HG03039 (cell line): ENCODE measurements around the gene IQSEC2.

Experiments
- ATAC-seq: cut with Tn5 transposase; IDR thresholded peaks from one replicate; pipeline ENCODE4 v1.9.1; 2021; ENCODE audit warnings: mild to moderate bottlenecking, moderate library complexity; ENCODE audit not compliant: unreplicated experiment

IQSEC2 gene

DNA sequence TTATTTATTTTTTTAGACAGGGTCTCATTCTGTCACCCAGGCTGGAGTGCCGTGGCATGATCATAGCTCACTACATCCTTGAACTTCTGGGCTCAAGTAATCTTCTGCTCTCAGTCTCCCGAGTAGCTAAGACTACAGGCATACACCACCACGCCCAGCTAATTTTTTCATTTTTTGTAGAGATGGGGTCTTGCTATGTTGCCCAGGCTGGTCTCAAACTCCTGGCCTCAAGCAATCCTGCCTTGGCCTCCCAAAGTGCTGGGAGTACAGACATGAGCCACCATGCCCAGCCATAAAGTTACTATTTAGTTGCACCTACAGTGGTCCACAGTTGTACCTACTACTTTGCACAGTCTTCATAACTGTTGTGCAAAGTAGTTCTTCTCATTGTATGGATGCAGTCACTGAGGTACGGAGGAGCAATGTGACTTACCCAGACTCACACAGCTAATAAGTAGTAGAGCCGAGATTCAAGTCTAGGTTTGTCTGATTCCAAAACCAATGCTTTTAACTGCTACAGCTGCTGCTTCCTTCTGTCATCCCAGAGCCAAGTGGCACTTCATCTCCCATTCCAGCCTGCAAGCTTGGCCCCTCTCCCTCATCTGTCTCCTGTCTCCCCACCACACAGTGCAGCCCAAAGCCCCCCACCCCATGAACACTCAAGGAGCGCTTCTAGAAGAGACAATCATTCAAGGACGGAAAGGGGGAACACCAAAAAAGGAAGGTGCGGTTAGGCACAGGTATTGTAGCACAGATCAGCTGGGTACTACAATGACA, 24.0 kb upstream of the IQSEC2 start:
- ATAC-seq = no peak

DNA sequence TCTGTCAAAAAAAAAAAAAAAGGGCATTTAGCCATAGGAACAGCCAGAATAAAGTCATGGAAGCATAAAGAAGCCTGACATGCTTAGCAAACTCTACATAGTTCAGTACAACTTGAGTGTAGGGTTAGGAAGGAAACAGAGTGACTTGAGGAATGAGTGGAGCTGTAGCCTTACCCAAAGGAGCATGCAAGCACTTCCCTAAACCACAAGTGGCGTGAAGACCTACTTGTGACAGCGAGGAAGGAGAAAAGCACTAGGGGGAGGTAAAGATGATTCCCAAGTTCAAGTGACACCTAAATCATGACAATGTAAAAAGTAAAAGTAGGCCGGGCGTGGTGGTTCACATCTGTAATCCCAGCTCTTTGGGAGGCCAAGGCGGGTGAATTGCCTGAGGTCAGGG, 21.8 kb upstream of the IQSEC2 start:
- ATAC-seq = no peak

DNA sequence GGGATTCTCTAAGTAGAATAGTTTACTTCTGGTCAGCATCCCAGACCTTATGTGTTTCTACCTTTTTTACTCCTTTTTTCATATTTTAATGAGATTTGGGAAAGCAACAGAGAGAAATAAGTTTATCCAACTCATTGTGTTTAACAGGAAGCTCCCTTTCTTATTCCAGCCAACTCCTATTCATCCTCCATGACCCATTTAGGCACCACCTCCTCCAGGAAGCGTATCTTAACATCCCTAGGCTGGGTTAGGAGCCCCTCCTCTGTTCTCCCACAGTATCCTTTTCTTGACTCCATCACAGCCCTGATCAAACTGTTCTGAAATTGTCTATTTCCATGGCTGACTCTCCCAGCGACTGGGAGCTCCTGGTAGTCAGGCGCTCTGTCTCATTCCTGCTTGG, 18.8 kb upstream of the IQSEC2 start:
- no peak for ATAC-seq

DNA sequence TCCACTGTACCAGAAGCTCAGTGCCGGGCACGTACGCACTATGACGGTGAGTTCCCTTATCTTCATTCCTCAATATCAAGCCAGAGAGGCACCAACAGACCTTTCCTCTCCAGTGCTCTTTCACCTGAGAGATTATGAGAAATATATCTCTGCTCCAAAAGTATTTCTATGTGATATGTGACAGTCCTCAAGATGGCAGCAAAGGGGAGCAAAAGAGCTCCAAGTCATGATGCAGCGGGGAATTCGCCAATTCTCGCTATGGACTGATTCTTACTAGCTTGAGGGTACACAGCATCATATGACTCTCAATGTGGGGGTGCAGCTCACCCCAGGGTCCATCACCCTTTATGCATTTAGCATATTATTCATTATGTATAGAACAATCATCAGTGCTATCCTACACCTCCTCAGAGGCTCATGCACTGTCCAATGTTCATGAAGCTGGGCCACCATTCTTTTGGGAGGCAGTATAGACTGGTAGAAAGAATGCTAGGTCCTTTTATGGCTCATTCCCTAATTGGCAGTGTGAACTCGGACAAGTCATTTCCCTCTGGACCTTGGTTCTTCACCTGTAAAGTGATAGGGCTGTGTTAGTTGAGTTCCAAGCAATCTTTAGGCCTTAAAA, 12.8 kb upstream of the IQSEC2 start:
- no peak for ATAC-seq

- no peak for ATAC-seq
Measured at GRCh38 chrX:53291596-53291995, 10.2 kb upstream of the IQSEC2 start.

DNA sequence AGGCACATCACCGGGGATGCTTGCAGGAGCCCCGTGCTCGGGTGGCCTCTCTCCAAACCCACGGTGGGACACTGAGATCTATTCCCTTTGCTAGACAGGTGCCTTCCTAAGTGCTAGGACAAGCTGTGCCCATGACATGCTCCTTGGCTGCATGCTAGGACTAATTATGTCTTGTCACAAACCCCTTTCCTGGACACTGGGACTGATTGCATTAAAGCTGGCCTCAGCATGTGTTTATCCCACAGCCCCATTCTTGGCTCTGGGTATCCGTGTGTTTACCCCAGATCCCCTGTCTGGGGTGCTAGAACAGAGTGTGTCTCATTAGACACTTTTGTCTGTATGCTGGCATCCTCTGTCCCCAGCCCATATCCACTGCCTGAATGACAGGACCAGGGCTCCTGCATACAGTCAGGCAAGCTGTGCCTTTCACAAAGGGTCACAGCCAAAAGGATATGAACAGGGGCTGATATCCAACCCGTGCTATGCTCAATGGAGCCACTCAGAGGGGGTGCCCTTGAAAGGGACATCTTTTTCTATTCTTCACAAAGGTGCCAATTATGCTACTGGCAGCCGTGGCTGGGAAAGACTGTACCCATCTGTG, 9.2 kb upstream of the IQSEC2 start:
- no peak for ATAC-seq

DNA sequence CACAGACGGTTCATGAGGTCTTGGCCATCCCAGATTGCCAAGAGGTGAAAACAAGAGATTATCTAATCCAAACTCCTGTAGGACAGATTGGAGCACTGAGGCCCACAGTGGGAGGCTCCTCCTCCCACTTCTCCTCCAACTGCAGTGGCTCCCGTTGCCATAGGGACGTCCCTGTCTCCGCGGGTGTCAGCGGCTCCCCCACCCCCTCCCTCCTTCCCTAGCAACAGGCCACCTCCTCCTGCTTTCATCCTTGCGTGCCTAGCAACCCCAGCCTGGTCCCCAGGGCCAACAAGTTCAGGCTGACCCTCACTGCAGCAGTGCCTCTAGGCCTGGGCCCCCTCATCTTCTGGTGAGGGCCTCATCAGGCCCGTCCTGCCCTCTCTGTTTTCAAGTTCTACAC, 6.8 kb upstream of the IQSEC2 start:
- ATAC-seq = no peak

GRCh38 chrX:53287493-53288138, 6.2 kb upstream of the IQSEC2 start:
- ATAC-seq = no peak

GRCh38 chrX:53286171-53286570, 4.8 kb upstream of the IQSEC2 start:
- ATAC-seq = no peak

DNA sequence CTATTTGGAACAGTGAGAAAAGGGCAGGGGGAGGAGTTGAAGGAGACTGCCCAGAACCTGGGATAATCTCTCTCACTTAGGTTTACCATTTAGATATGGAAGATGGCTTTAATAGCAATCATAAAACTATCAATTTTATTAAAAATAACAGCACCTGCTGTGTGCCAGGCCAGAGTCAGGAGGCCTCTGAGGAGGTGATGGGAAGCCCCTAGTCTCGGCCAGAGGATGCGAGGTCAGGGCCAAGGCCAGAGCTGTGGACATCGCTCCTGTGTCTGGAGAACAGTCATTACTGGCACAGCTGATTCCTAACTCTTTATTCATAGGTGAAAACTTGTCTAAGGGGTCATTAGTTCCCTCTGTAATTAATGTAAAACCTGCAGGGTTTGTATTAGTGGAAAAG, 4.2 kb upstream of the IQSEC2 start:
- no peak for ATAC-seq

DNA sequence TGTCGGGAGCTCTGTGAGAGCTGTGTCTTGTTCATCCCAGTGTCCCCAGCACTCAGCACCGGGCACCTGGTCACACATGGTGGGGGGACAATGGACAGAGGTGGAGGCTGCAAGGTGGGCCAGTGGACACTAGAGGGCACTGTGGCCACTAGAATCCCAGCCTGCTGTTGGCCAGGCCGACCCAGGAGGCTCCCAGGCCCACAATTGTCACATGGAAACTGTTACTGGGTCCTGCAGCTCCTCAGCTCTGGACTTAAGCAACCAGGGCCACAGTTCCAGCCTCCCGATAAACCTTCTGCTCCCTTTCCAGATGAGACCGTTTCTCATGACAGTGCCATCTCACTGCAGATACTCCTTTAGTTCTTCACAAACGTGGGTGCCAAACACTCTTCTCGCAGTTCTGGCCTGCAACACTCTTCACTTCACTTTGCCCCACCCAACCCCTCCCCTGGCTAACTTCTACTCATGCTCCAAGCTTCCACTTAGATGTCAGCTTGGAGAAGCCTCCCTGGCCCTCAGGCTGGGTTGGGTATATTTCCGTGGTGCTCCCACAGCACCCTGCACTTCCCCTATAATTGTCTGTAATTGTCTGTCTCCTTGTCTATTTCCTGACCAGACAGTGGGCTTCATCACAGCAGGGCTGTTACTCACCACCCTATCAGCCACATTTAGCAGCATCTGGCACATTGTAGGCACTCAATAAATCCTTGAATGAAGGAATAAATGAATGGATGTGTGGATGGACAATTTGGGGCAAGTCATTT, 3.5 kb upstream of the IQSEC2 start:
- no peak for ATAC-seq

DNA sequence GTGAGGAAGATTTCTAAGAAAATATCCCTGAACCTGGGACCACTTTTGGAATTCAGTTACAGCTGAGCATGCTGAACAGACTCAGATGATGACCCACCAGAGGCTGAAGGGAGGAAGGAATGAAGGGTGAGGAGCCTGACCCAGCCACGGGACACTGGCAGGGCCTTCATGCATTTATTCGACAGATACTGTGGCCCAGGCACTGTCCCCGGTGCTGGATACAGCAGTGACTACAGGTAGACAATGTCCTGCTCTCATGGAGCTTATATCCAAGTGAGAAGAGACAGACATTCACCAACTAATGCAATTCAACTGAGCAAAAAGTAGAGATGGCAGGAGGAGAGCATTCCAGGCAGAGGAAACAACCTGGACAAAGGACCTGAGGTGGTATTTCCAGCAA, 2.2 kb upstream of the IQSEC2 start:
- no peak for ATAC-seq

DNA sequence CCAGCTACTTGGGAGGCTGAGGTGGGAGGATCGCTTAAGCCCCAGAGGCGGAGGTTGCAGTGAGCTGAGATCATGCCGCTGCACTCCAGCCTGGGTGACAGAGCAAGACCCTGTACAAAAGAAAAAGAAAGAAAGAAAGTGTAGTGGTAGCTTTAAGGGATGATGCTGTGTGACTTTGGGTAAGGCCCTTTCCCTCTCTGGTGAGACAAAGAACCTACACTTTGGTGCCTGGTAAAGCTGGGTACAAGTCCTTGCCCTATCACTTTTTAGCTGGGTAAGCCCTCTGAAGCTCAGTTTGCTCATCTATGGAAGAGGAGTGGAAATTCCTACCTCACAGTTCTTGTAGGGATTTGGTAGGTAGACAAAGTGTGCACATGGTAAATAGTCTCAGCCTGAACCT, 1.7 kb upstream of the IQSEC2 start:
- ATAC-seq = no peak

- no peak for ATAC-seq
Measured at GRCh38 chrX:53281963-53282695, 745 bp upstream of the IQSEC2 start.

DNA sequence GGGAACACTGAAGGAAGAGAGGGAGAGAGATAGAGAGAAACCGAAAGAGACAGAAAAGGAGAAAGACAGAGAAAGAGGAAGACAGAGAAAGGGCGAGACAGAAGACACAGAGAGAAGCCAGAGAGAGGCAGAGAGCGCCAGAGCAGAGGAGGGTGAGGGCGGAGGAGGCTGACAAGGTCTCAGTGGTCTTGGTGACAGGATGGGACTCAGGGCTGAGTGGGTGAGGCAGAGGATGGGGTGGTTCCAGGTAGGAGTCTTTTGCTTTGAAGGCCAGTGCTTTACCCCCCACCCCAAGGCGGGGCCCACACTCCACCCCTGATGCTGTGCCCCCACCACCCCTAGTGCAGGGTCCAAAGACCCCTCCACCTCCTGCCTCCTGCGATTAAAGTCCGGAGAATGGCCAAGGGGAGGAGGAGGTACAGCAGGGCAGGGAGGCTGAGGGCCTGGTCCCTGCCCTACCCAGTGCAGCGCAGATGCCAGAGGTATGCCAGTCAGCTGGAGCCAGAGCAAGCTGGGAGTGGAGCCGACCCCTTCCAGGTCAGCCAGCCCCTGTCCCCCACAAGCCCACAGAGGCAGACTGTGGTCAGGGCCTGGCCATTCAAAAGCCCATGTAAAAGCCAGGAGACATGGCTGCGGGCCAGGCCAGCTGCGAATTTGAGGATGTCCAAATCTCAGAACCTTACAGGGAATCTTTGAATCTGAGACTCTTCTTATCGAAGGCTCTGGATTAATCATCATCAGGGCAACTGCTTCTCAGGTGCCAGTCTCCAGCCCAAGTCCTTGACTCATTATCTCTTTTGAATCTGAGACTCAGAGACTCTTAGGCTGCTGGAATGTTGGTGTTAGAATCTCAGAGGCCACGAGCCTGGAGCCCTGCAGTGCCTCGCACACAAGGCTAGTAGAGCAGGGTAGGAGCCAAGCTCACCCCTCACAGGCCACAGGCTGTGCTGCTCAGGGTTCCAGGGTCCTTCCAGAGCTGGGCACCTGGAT, 758 bp downstream of the IQSEC2 start:
- no peak for ATAC-seq

DNA sequence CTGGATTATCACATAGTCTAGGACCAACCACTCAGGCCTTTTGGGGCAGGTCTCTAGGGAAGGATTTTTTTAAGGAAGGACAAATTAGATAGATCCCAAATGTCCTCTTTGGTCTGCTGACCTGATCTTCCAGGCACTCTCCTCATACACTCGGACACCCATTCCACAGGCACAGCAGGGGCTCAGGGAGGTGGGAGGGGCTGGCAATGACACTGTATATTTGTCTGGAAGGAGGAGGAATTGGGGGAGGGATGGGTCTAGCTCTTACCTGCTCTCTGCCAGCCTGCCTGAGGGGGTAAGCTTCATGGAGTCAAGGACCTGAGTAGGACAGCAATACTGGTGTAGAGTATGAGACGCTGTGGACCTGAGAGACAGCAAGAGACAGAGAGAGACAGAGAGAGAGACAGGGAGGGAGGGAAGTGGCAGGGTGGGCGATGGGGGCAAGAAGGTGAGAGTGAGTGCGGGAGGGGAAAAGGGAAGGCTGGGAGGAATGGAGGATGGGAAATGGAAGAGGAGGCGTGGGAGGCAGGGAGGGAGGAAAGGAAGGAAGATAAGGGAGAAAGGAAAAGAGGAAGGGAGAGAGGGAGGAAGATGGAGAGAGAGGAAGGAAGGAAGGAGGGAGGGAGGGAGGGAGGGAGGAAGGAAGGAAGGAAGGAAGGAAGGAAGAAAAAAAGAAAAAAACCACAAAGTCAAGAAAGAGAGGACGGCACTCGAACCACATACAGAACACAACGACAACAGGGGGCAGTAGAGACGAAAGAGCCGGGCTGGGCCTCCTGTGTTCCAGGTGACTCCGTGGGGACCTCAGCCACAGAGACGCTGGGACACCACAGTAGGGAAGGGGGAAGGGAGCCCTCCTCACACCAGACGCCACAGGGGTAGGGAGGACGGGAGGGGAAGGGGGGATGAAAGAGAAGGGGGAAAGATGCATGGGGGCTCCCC, 1.8 kb downstream of the IQSEC2 start:
- ATAC-seq = no peak

GRCh38 chrX:53272808-53273337, 8.5 kb downstream of the IQSEC2 start:
- ATAC-seq = no peak

GRCh38 chrX:53269536-53270107, 11.8 kb downstream of the IQSEC2 start:
- ATAC-seq = no peak
